IMR-90 (cell line): ENCODE data around the gene JSRP1.

ENCODE experiments used
- CTCF ChIP-seq: conservative IDR thresholded peaks from 2 replicates; pipeline ENCODE4 v1.5.1; 2012; ENCODE audit warnings: mild to moderate bottlenecking, low read depth, low read length, improper control_type of control experiment
- MAFK ChIP-seq: IDR thresholded peaks from 2 replicates; pipeline ENCODE4 v1.6.1; 2012; ENCODE audit warnings: low read depth, low read length, improper control_type of control experiment
- POLR2A ChIP-seq: IDR thresholded peaks from 2 replicates; pipeline ENCODE4 v1.6.1; 2012; ENCODE audit warnings: mild to moderate bottlenecking, low read depth, low read length
- RAD21 ChIP-seq: IDR thresholded peaks from 2 replicates; pipeline ENCODE4 v1.6.1; 2012; ENCODE audit warnings: low read length, improper control_type of control experiment
- RCOR1 ChIP-seq: IDR thresholded peaks from 2 replicates; pipeline ENCODE4 v1.6.1; 2012; ENCODE audit warnings: mild to moderate bottlenecking, low read length, improper control_type of control experiment; ENCODE audit not compliant: insufficient replicate concordance
- RFX5 ChIP-seq: IDR thresholded peaks from 2 replicates; pipeline ENCODE4 v1.8.0; 2012; ENCODE audit warnings: low read depth, mild to moderate bottlenecking, low read length, moderate library complexity
- USF2 ChIP-seq: fragments of 150-350 bp; IDR thresholded peaks from 2 replicates; pipeline ENCODE4 v1.6.1; 2017; ENCODE audit warnings: mild to moderate bottlenecking, antibody characterized with exemption, low read length, low read depth

GRCh38 chr19:2237869-2238153 lies 18.4 kb downstream of the JSRP1 start:
- no peak for TF ChIP-seq RFX5
- no peak for TF ChIP-seq POLR2A
- no peak for TF ChIP-seq USF2
- no peak for TF ChIP-seq RAD21
- no peak for TF ChIP-seq CTCF
- TF ChIP-seq MAFK = no peak
- TF ChIP-seq RCOR1 = no peak
